HG03196 (cell line): ENCODE measurements around the gene CFAP99.
"Not testable (repeated sequence)": the region's sequence is repeated elsewhere in the genome, so short reads cannot be mapped to it uniquely, and the experiment has no call there.

Experiments
- ATAC-seq: cut with Tn5 transposase; IDR thresholded peaks from one replicate; pipeline ENCODE4 v1.9.1; 2021; ENCODE audit not compliant: unreplicated experiment

The CFAP99 gene

GRCh38 chr4:2418650-2419571 lies at the start of gene CFAP99:
Gene CFAP99, plus strand, starts transcription at chr4:2418955.
- peak; percentile 90 for ATAC-seq

GRCh38 chr4:2370597-2371320 lies 48.0 kb upstream of the CFAP99 start:
- ATAC-seq, result no peak

GRCh38 chr4:2371765-2372487 lies 46.8 kb upstream of the CFAP99 start:
- no peak for ATAC-seq

GRCh38 chr4:2372488-2373030 lies 46.2 kb upstream of the CFAP99 start:
- no peak for ATAC-seq

- no peak for ATAC-seq
These were observed 45.2 kb upstream of the CFAP99 start for GRCh38 chr4:2373532-2373931.

GRCh38 chr4:2375427-2375826 lies 43.3 kb upstream of the CFAP99 start:
- ATAC-seq, result no peak

- ATAC-seq, result no peak
These were observed 41.5 kb upstream of the CFAP99 start for GRCh38 chr4:2377241-2377640.

- no peak for ATAC-seq
These were observed 40.4 kb upstream of the CFAP99 start for GRCh38 chr4:2378401-2378800.

- ATAC-seq, result no peak
These were observed 39.9 kb upstream of the CFAP99 start for GRCh38 chr4:2378898-2379297.

GRCh38 chr4:2380589-2380988 lies 38.2 kb upstream of the CFAP99 start:
- ATAC-seq, result not testable (repeated sequence)

GRCh38 chr4:2382769-2383202 lies 36.0 kb upstream of the CFAP99 start:
- not testable (repeated sequence) for ATAC-seq

GRCh38 chr4:2383220-2383631 lies 35.5 kb upstream of the CFAP99 start:
- not testable (repeated sequence) for ATAC-seq

- ATAC-seq, result no peak
These were observed 35.0 kb upstream of the CFAP99 start for GRCh38 chr4:2383760-2384159.

- ATAC-seq, result no peak
These were observed 34.5 kb upstream of the CFAP99 start for GRCh38 chr4:2384245-2384644.

- no peak for ATAC-seq
These were observed 33.2 kb upstream of the CFAP99 start for GRCh38 chr4:2385516-2385915.

GRCh38 chr4:2386717-2387116 lies 32.0 kb upstream of the CFAP99 start:
- ATAC-seq, result no peak

- no peak for ATAC-seq
These were observed 31.5 kb upstream of the CFAP99 start for GRCh38 chr4:2387218-2387617.

GRCh38 chr4:2387829-2388228 lies 30.9 kb upstream of the CFAP99 start:
- no peak for ATAC-seq

- ATAC-seq, result no peak
These were observed 30.1 kb upstream of the CFAP99 start for GRCh38 chr4:2388429-2389182.

GRCh38 chr4:2389691-2390090 lies 29.1 kb upstream of the CFAP99 start:
- no peak for ATAC-seq
